HEK293 (cell line): ENCODE results near the gene PFDN5.
A peak's percentile ranks its signal among the peaks of the same experiment; 100 is the strongest.

Experiments used
- CTCF ChIA-PET: fragments of 350-600 bp; formaldehyde crosslinking; extraction: SDS; loops from one replicate; lab custom pipeline; 2021; ENCODE audit warnings: antibody characterized with exemption; lab: Yijun Ruan, JAX
- POLR2A ChIA-PET: fragments of 300-600 bp; formaldehyde crosslinking; extraction: SDS; loops from one replicate; lab custom pipeline; 2020; ENCODE audit warnings: antibody characterized with exemption, inconsistent platforms; lab: Yijun Ruan, JAX
- H3K27ac ChIP-seq: fragments of 200-500 bp; sonication (Bioruptor generic); 2 replicates; pipeline ENCODE4 v1.5.1; 2014; ENCODE audit warnings: low read depth, low read length, control low read depth, inconsistent platforms; ENCODE audit errors: extremely low read depth
- H3K36me3 ChIP-seq, 2 experiments: fragments of 200-500 bp in 1 of 2; sonication (Bioruptor generic) in 1 of 2; 1 replicate in 1 of 2; 2 replicates in 1 of 2; pipeline ENCODE4 v1.5.1; 2014 to 2017; ENCODE audit warnings: inconsistent platforms in 2 of 2, low read length in 2 of 2; ENCODE audit not compliant: control insufficient read depth in 2 of 2, insufficient read depth in 1 of 2
- H3K4me1 ChIP-seq: fragments of 200-500 bp; sonication (Bioruptor generic); 2 replicates; pipeline ENCODE4 v1.5.1; 2014; ENCODE audit warnings: mild to moderate bottlenecking, low read length, inconsistent platforms; ENCODE audit not compliant: control insufficient read depth, insufficient read depth
- H3K4me3 ChIP-seq: 2 replicates; pipeline ENCODE4 v1.5.1; 2011; ENCODE audit warnings: low read depth, mild to moderate bottlenecking, control low read depth, low read length, moderate library complexity
- H3K9me3 ChIP-seq: fragments of 200-500 bp; sonication (Bioruptor generic); 2 replicates; pipeline ENCODE4 v1.5.1; 2014; ENCODE audit warnings: low read depth, low read length, inconsistent platforms; ENCODE audit not compliant: control insufficient read depth, insufficient read depth
- ATF2 ChIP-seq: fragments of 450-650 bp; formaldehyde crosslinking; IDR thresholded peaks from 2 replicates; pipeline ENCODE4 v1.5.1; 2016; ENCODE audit warnings: missing biosample characterization, missing genetic modification characterization, low read depth
- EGR2 ChIP-seq: fragments of 450-650 bp; formaldehyde crosslinking; IDR thresholded peaks from 2 replicates; pipeline ENCODE4 v1.5.1; 2016; ENCODE audit warnings: low read depth, missing biosample characterization, missing genetic modification characterization
- HOXD13 ChIP-seq: sonication (generic); formaldehyde crosslinking; IDR thresholded peaks from 2 replicates; pipeline ENCODE4 v1.8.0; 2022; ENCODE audit warnings: missing genetic modification reagents, borderline replicate concordance
- PRDM10 ChIP-seq: fragments of 450-650 bp; formaldehyde crosslinking; IDR thresholded peaks from 2 replicates; pipeline ENCODE4 v1.5.1; 2016; ENCODE audit warnings: missing biosample characterization, missing genetic modification characterization
- SP2 ChIP-seq: fragments of 450-650 bp; formaldehyde crosslinking; IDR thresholded peaks from 2 replicates; pipeline ENCODE4 v1.5.1; 2016; ENCODE audit warnings: missing biosample characterization, missing genetic modification characterization
- ZBTB1 ChIP-seq: fragments of 450-650 bp; formaldehyde crosslinking; IDR thresholded peaks from 2 replicates; pipeline ENCODE4 v1.5.1; 2016; ENCODE audit warnings: missing biosample characterization, missing genetic modification characterization
- ZFHX2 ChIP-seq: fragments of 450-650 bp; formaldehyde crosslinking; conservative IDR thresholded peaks from 2 replicates; pipeline ENCODE4 v1.5.1; 2016; ENCODE audit warnings: missing biosample characterization, missing genetic modification characterization
- ZFP3 ChIP-seq: fragments of 450-650 bp; formaldehyde crosslinking; IDR thresholded peaks from 2 replicates; pipeline ENCODE4 v1.5.1; 2016; ENCODE audit warnings: low read depth, missing biosample characterization, missing genetic modification characterization
- ZNF112 ChIP-seq: fragments of 450-650 bp; formaldehyde crosslinking; IDR thresholded peaks from 2 replicates; pipeline ENCODE4 v1.5.0; 2017; ENCODE audit warnings: missing biosample characterization, missing genetic modification characterization
- ZNF26 ChIP-seq: fragments of 450-650 bp; formaldehyde crosslinking; IDR thresholded peaks from 2 replicates; pipeline ENCODE4 v1.5.1; 2016; ENCODE audit warnings: missing biosample characterization, missing genetic modification characterization
- ZNF433 ChIP-seq: fragments of 450-650 bp; formaldehyde crosslinking; IDR thresholded peaks from 2 replicates; pipeline ENCODE4 v1.5.1; 2016; ENCODE audit warnings: missing biosample characterization, missing genetic modification characterization, low read depth
- ZNF510 ChIP-seq: fragments of 450-650 bp; formaldehyde crosslinking; IDR thresholded peaks from 2 replicates; pipeline ENCODE4 v1.5.1; 2018; ENCODE audit warnings: mild to moderate bottlenecking, missing genetic modification characterization, missing biosample characterization; ENCODE audit not compliant: insufficient replicate concordance
- ZNF513 ChIP-seq: fragments of 450-650 bp; IDR thresholded peaks from 2 replicates; pipeline ENCODE4 v1.5.1; 2018; ENCODE audit warnings: missing biosample characterization, missing genetic modification characterization
- ZNF549 ChIP-seq: fragments of 450-650 bp; IDR thresholded peaks from 2 replicates; pipeline ENCODE4 v1.5.1; 2018; ENCODE audit warnings: missing biosample characterization, missing genetic modification characterization, mild to moderate bottlenecking, inconsistent platforms, moderate library complexity
- ZNF560 ChIP-seq: fragments of 450-650 bp; formaldehyde crosslinking; IDR thresholded peaks from 2 replicates; pipeline ENCODE4 v1.5.1; 2017; ENCODE audit warnings: missing biosample characterization, missing genetic modification characterization, borderline replicate concordance
- ZNF596 ChIP-seq: fragments of 450-650 bp; IDR thresholded peaks from 2 replicates; pipeline ENCODE4 v1.5.0; 2018; ENCODE audit warnings: missing biosample characterization, mild to moderate bottlenecking, missing genetic modification characterization, moderate library complexity
- ZNF600 ChIP-seq: fragments of 450-650 bp; formaldehyde crosslinking; IDR thresholded peaks from 2 replicates; pipeline ENCODE4 v1.5.1; 2016; ENCODE audit warnings: missing biosample characterization, missing genetic modification characterization
- ZSCAN18 ChIP-seq: fragments of 450-650 bp; formaldehyde crosslinking; IDR thresholded peaks from 2 replicates; pipeline ENCODE4 v1.5.1; 2016; ENCODE audit warnings: missing biosample characterization, missing genetic modification characterization
- ZXDB ChIP-seq: fragments of 450-650 bp; formaldehyde crosslinking; IDR thresholded peaks from 2 replicates; pipeline ENCODE4 v1.5.1; 2016; ENCODE audit warnings: missing biosample characterization, missing genetic modification characterization

PFDN5 gene

GRCh38 chr12:53279283-53279869 is 16.0 kb upstream of the PFDN5 start:
- TF ChIP-seq ZNF549 (no peak), ZNF600 (tag by site-specific recombination) (peak; percentile 64)
- Histone ChIP-seq H3K4me3 (no peak overlapping the region), H3K36me3 (peaks cover 83 to 98% of the 10 kb centered on the region in 2 experiments), H3K27ac (no peak overlapping the region), H3K9me3 (no peaks in the 10 kb centered on the region), H3K4me1 (no peaks in the 10 kb centered on the region)
- POLR2A ChIA-PET, result interaction anchor here (1.5 to 2.7 kb wide), 3 partner anchors 11 to 66 kb away, joined by 4 to 22 read pairs (median 7); partner anchors contain the start of genes ESPL1 and MYG1
- CTCF ChIA-PET, result interaction anchor here (1.1 to 2.1 kb wide), 2 partner anchors 9 to 67 kb away, joined by 3 to 11 read pairs; no protein-coding TSS in a partner anchor

- TF ChIP-seq ZNF510 (tag by site-specific recombination) (no peak), PRDM10 (tag by site-specific recombination) (no peak), ZNF600 (tag by site-specific recombination) (0 out of 2 replicates have a peak, but pooled peaks have one; percentile 3)
- ChIA-PET POLR2A (interaction anchor here (1.5 to 2.7 kb wide), 2 partner anchors 12 to 66 kb away, joined by 4 to 22 read pairs; partner anchors contain the start of gene ESPL1), CTCF (interaction anchor here (1.1 to 2.1 kb wide), 3 partner anchors 8 to 68 kb away, joined by 3 to 11 read pairs (median 3); no protein-coding TSS in a partner anchor)
- no peak overlapping the region for H3K27ac ChIP-seq
- H3K36me3 ChIP-seq, result peaks cover 87 to 98% of the 10 kb centered on the region in 2 experiments
- no peaks in the 10 kb centered on the region for H3K9me3 ChIP-seq
- H3K4me1 ChIP-seq, result no peaks in the 10 kb centered on the region
- H3K4me3 ChIP-seq, result no peak overlapping the region
Measured at GRCh38 chr12:53279888-53280498, 15.3 kb upstream of the PFDN5 start.

GRCh38 chr12:53286448-53286847 is 8.9 kb upstream of the PFDN5 start:
- ChIA-PET CTCF (interaction anchor here (0.6 to 7.5 kb wide), 12 partner anchors 8 to 221 kb away, joined by 3 to 132 read pairs (median 4); partner anchors contain the start of genes AAAS and ESPL1), POLR2A (interaction anchor here (0.9 to 1.6 kb wide), 2 partner anchors 10 to 32 kb away, joined by 3 to 4 read pairs; no protein-coding TSS in a partner anchor)
- no peak overlapping the region for H3K27ac ChIP-seq
- no peak overlapping the region for H3K4me3 ChIP-seq
- no peak for TF ChIP-seq ZNF513
- TF ChIP-seq ZNF600 (tag by site-specific recombination), result no peak
- no peak for TF ChIP-seq ATF2
- no peak for TF ChIP-seq ZFP3 (tag by site-specific recombination)
- TF ChIP-seq ZNF560, result no peak
- no peak for TF ChIP-seq ZBTB1
- TF ChIP-seq SP2, result no peak
- TF ChIP-seq ZNF26 (tag by site-specific recombination), result no peak
- no peak for TF ChIP-seq ZXDB
- TF ChIP-seq ZFHX2 (tag by site-specific recombination), result no peak
- no peak for TF ChIP-seq ZSCAN18 (tag by site-specific recombination)
- no peak for TF ChIP-seq ZNF596
- no peak for TF ChIP-seq HOXD13
- TF ChIP-seq ZNF112, result no peak
- TF ChIP-seq ZNF433 (tag by site-specific recombination), result no peak
- TF ChIP-seq EGR2 (tag by site-specific recombination), result no peak
- no peaks in the 10 kb centered on the region for H3K9me3 ChIP-seq
- H3K4me1 ChIP-seq, result no peaks in the 10 kb centered on the region
- peaks cover 63 to 92% of the 10 kb centered on the region in 2 experiments for H3K36me3 ChIP-seq
